Stimulated activated CD8-positive, alpha-beta memory T cell treated with anti-CD3 and anti-CD28 coated beads, Interleukin-15, amount 100 ng/mL, for 1 hour (primary cell): ENCODE data around the gene NFATC3.
"Not testable (repeated sequence)": the region's sequence is repeated elsewhere in the genome, so short reads cannot be mapped to it uniquely, and the experiment has no call there.

Experiments
- DNase-seq: peaks from one replicate; pipeline ENCODE4 v3.0.0-alpha.2; 2020; ENCODE audit warnings: low read depth

Gene NFATC3

DNA sequence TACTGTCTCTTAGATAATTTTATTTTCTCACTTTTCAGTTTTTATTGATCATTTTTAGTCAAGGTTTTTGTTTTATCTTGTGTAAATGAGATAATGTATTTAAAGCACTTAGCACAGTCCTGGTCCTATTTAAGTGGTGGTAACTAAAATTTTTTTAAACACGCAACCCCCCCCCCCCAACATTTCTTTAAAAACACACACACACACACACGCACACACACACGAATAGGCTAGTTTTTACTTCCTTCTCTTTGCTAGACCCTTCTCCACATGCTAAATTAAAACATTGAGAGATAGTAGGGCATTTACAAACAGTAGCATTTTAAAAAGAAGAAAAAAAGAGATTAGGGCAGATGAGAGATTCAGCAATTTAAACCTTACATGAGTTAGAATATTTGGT, 5.0 kb downstream of the NFATC3 start:
- no peak for DNase-seq

GRCh38 chr16:68090533-68090932, 5.4 kb downstream of the NFATC3 start:
- DNase-seq = no peak

DNA sequence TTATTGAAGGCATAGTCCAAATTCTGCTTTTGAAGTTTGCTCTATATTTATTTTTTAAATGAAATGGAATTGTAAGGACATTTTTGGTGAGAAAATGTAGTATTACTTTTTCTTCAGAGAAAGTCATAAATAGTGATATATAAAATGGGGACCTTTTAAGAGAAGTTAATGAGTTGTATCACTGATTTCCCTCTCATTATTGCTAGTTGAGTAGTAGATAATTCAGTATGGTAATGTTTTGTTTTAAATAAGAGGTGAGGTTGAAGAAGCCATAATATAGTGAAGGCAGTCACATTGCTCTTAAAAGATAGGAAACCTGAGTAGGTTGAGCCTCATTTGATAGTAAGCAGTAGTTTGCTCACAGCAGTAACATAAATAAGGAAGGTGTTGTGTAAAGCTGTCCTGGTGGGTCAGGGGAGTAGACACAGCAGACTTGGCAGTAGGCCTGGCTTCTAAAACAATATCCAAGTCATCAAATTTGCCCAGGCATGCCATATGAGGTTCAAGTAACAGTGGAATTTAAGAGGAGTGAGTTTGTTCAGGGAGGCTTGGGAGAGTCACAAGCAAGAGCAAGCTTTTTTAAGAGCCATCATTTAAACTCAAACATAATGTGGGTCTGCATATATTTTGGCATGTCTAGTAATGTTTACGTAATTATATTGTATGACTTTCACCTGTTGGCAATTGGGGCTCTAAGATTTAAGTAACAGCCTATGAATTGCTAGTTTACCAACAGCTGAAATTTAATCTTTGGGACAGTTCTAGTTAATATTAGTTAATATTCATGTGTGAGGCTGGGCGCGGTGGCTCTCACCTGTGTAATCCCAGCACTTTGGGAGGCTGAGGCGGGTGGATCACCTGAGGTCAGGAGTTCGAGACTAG, 6.5 kb downstream of the NFATC3 start:
- DNase-seq = no peak

GRCh38 chr16:68092275-68092674, 7.1 kb downstream of the NFATC3 start:
- not testable (repeated sequence) for DNase-seq

DNA sequence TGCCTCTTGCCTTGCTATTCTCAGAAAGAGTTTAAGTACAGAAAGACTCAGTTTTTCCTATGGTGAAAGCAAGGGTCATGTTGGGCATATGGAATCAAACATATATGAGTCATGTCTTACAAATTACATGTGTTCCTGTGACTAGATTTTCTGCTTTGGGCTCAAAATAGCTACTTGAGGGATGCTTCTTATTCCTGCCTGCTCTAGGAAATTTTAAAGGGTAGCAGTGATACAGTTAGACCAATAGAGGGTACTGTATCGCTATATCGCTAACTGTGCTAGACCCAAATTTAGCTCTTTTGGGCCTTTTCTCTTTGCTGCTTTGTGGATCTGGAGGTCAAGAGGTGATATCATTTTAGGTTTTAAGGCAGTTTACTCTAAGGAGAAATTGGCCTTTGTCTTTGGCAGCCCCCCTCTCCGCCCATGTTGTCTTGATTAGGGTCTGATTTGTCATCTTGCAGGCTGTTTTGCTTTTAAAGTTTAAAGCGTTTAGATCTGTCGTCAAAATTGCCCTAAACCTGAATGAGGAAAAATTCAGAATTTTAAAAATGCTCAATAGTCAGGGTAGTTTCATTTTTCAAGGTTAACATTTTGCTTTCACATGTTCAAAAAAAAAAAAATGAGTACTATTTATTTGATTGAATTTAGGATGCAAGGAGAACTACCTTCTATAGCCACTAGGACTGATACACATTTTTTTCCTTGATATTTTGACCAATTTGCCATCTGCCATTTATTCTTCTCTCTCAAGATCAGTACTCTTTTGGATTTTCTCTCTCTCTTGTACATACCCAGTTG, 8.8 kb downstream of the NFATC3 start:
- no peak for DNase-seq

GRCh38 chr16:68094614-68094934, 9.4 kb downstream of the NFATC3 start:
- DNase-seq = no peak

DNA sequence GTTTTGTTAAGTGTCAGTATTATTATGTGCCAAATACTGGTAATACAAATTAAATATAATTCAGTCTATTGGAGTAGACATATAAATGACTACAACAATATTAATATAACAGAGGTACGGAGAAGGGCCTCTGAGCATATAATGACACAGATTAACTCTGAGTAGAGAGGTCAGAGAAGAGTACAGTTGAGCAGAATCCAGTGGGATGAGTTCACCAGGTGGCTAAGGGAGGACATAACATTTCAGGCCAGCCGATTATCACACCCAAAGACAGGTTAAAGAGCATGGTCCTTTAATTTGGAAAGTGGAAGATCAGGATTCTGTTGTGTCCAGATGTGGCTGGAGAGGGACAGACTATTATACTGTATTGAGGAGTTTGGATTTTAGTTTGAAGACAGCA, 11.3 kb downstream of the NFATC3 start:
- no peak for DNase-seq

DNA sequence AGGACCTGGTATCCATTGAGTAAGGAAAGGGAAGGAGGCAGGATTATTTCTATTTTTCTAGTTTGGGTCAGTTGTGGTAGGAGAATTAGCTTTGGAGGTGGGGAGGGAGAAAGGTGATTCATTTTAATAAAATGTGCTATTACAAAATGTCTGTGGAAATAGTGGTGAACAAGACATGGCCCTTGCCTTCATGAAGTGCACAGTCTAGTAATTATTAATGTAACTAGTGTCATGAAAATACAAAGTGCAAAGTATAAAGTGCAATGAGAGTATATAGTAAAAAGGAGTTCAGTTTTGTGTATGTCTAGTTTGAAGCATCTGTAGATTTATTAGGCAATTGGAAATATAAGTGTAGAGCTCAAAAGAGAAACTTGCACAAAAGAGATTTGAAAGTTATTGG, 11.9 kb downstream of the NFATC3 start:
- DNase-seq = no peak

- no peak for DNase-seq
Measured at GRCh38 chr16:68097895-68098294, 12.7 kb downstream of the NFATC3 start.

GRCh38 chr16:68100488-68100887, 15.3 kb downstream of the NFATC3 start:
- DNase-seq = no peak

GRCh38 chr16:68105611-68106010, 20.4 kb downstream of the NFATC3 start:
- no peak for DNase-seq

DNA sequence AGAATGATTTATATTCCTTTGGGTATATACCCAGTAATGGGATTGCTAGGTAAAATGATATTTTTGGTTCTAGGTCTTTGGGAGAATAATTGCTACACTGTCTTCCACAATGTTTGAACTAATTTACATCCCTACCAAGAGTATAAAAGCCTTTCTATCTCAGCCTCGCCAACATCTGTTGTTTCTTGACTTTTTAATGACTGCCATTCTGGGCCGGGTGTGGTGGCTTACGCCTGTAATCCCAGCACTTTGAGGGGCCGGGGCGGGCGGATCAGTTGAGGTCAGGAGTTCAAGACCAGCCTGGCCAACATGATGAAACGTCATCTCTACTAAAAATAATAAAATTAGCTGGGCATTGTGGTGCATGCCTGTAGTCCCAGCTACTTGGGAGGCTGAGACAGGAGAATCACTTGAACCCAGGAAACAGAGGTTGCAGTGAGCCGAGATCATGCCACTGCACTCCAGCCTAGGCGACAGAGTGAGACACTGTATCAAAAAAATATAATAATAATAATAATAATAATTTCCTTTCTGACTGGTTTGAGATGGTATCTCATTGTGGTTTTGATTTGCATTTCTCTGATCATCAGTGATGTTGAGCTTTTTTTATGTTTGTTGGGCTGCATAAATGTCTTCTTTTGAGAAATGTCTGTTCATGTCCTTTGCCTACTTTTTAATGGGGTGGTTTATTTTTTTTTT, 22.2 kb downstream of the NFATC3 start:
- not testable (repeated sequence) for DNase-seq

DNA sequence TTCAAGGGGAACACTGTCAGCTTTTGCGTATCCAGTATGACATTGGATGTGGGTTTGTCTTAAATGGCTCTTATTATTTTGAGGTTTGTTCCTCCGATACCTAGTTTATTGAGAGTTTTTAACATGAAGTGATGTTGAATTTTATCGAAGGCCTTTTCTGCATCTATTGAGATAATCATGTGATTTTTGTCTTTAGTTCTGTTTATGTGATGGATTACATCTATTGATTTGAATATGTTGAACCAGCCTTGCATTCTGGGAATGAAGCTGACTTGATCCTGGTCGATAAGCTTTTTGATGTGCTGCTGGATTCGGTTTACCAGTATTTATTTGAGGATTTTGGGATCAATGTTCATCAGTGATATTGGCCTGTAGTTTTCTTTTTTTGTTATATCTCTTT, 24.0 kb downstream of the NFATC3 start:
- not testable (repeated sequence) for DNase-seq

DNA sequence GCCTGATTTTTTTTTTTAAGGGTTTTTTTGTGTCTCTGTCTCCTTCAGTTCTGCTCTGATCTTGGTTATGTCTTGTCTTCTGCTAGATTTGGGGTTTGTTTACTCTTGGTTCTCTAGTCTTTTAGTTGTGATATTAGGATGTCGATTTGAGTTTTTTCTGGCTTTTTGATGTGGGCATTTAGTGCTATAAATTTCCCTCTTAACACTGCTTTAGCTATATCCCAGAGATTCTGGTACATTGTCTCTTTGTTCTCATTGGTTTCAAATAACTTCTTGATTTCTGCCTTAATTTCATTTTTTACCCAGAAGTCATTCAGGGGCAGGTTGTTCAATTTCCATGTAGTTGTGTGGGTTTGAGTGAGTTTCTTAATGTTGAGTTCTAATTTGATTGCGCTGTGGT, 25.4 kb downstream of the NFATC3 start:
- DNase-seq = not testable (repeated sequence)

GRCh38 chr16:68111379-68111778, 26.2 kb downstream of the NFATC3 start:
- no peak for DNase-seq

DNA sequence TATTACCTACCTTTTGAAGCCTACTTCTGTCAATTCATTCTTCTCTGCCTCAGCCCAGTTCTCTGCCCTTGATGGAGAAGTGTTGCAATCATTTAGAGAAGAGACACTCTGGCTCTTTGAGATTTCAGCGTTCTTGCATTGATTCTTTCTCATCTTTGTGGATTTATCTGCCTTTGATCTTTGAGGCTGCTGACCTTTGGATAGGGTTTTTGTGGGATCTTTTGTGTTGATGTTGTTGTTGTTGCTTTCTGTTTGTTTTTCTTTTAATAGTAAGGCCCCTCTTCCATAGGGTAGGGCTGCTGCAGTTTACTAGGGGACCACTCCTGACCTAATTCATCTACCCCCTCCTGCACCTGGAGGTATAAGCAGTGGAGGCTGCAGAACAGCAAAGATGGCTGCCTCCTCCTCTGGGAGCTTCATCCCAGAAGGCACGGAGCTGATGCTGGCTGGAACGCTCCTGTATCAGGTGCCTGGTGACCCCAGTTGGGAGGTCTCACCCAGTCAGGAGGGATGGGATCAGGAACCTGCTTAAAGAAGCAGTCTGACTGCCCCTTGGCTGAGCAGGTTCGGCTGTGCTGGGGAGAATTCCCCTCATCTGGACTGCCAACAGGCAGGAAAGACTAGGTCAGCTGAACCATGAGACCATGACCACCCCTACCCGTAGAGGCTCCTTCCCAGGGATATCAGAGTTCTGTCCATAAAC, 28.0 kb downstream of the NFATC3 start:
- no peak for DNase-seq

DNA sequence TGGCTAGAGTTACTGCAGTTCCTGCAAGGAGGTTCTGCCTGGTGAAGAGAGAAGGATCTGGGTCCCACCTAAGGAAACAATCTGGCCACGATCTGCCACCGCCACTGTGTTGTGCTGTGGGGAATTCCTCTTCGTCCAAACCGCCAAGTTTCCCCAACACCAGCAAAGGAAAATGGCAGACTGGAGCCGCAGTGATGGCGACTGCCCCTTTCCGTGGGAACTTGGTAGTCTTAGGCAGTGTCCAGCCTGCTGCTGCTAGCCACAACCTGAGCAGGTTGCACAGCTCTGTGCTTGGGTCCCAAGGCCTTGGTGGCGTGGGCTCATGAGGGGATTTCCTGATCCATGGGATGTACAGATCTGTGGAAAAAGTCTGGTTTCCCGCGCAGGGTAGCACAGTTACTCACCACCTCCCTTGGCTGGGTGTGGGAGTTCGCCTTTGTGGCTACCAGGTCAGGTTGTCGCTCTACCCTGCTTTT, 28.6 kb downstream of the NFATC3 start:
- no peak for DNase-seq

DNA sequence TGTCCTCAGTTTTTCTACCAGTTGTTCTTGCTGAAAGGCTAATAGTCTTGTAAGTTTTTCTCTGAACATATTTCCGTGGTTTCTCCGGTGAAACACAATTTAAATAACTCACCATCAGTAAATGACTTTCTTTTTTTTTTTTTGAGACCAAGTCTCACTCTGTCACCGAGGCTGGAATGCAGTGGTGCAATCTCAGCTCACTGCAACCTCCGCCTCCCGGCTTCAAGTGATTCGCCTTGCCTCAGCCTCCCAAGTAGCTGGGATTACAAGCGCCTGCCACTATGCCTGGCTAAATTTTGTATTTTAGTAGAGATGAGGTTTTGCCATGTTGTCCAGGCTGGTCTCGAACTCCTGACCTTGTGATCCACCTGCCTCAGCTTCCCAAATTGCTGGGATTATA, 29.8 kb downstream of the NFATC3 start:
- not testable (repeated sequence) for DNase-seq

- no peak for DNase-seq
Measured at GRCh38 chr16:68115851-68116250, 30.7 kb downstream of the NFATC3 start.

DNA sequence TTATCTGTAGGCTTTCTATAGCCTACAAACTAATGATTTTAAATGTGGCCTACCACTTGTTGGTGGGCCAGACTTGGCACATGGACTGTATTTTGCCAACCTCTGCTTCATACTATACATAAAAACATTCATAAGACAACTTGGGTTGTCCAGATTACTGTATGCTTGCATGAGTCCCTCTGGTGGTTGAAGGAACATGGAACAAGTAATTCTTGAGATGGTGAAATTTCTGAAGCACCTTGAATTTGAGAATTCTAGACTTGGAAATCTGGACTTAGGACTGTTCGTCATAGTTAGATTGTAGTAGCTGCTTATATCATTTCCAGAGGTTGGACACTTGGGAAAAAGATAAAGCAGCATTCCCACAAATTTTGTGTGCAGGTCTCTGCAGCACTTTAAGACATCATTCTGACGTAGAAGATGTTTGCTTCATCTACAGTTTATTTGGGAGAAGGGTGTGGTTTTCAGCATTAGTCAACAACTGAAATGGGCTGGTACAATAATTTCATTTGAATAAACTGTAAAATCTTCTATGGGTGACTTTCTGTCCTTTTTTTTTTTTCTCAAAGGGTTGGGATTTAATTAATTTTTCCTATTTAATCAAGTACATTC, 31.2 kb downstream of the NFATC3 start:
- no peak for DNase-seq

DNA sequence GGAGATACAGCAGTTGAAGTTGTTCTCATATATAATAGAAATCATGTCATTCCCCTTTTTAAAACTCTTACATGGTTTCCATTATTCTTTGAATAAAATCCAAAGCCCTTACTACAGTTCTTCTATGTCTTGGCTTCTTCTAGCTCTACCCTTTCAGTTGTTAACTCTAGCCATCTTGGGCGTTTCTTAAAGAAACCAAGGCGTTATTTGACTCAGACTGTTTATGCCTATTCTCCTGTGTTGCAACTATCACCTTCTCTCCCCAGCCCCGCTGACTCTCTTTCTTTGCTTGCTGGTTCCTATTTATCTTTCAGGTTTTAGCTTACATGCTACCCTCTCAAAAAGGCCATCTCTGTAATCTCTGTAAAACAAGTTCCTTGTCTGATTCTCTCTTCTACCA, 32.7 kb downstream of the NFATC3 start:
- DNase-seq = no peak

DNA sequence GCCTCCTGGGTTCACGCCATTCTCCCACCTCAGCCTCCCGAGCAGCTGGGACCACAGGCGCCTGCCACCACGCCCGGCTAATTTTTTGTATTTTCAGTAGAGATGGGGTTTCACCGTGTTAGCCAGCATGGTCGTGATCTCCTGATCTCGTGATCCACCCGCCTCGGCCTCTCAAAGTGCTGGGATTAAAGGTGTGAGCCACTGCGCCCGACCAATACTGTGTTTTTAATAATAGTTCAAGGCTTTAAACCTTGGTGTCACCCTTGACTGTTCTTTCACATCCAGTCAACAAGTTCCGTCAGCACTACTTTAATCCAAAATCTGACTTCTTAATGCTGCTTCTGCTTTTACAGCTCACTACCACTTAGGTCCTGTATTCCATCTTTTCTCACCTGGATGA, 33.8 kb downstream of the NFATC3 start:
- DNase-seq = not testable (repeated sequence)
